BLaER1 (cell line): Measurements from ENCODE around the gene TLL2.

Experiments used
- H3K27ac ChIP-seq: shearing (Covaris generic); formaldehyde crosslinking; 2 replicates; pipeline ENCODE4 v1.8.1; 2022
- H3K27me3 ChIP-seq: shearing (Covaris generic); formaldehyde crosslinking; 2 replicates; pipeline ENCODE4 v1.8.1; 2022
- H3K36me3 ChIP-seq: shearing (Covaris generic); formaldehyde crosslinking; 2 replicates; pipeline ENCODE4 v1.8.1; 2022
- H3K4me1 ChIP-seq: shearing (Covaris generic); formaldehyde crosslinking; 2 replicates; pipeline ENCODE4 v1.8.1; 2022
- H3K4me2 ChIP-seq: shearing (Covaris generic); formaldehyde crosslinking; 2 replicates; pipeline ENCODE4 v1.8.1; 2022
- H3K4me3 ChIP-seq: shearing (Covaris generic); formaldehyde crosslinking; 2 replicates; pipeline ENCODE4 v1.8.1; 2022
- H3K9ac ChIP-seq: shearing (Covaris generic); formaldehyde crosslinking; 2 replicates; pipeline ENCODE4 v1.8.1; 2022
- H3K9me3 ChIP-seq: shearing (Covaris generic); formaldehyde crosslinking; 2 replicates; pipeline ENCODE4 v1.8.1; 2022
- H4K20me1 ChIP-seq: shearing (Covaris generic); formaldehyde crosslinking; 2 replicates; pipeline ENCODE4 v1.8.1; 2022
- Cebpa-rat ChIP-seq: shearing (Covaris generic); IDR thresholded peaks from 2 replicates; pipeline ENCODE4 v1.8.1; 2022

The TLL2 gene

DNA sequence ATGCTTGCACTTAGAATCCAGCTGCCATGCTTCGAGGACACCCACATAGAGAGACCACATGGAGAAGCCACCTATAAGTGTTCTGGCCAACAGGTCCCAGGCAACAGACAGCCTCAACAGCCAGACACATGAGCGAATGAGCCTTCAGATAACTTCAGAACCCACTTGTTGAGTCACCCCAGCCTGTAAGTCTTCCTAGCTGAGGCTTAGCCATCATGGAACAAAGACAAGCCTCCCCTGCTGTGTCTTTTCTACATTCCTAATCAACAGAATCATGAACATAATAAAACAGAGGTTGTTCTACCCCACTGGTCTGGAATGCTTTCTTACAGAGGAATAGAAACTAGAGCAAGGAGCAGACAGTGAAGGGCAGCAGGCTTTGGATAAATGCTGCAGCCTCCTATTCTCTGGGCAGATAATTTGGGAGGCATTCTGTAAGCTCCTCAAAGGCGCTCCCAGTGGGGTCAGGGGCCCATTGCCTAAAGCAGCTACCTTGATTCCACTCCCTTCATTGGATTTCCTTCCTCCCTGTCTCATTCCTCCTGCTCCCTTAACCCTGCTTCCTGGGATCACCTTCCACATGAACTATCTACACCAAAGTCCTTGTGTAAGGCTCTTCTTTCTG is 4.6 kb downstream of the TLL2 start:
- no peak overlapping the region for H3K27ac ChIP-seq
- H3K9me3 ChIP-seq = no peaks in the 10 kb centered on the region
- peaks cover 36% of the 10 kb centered on the region for H4K20me1 ChIP-seq
- H3K4me2 ChIP-seq = no peak overlapping the region
- no peak overlapping the region for H3K4me3 ChIP-seq
- peaks cover 17% of the 10 kb centered on the region for H3K4me1 ChIP-seq
- H3K27me3 ChIP-seq = peaks cover 36% of the 10 kb centered on the region
- no peaks in the 10 kb centered on the region for H3K36me3 ChIP-seq
- no peak for TF ChIP-seq Cebpa-rat
- no peak overlapping the region for H3K9ac ChIP-seq

DNA sequence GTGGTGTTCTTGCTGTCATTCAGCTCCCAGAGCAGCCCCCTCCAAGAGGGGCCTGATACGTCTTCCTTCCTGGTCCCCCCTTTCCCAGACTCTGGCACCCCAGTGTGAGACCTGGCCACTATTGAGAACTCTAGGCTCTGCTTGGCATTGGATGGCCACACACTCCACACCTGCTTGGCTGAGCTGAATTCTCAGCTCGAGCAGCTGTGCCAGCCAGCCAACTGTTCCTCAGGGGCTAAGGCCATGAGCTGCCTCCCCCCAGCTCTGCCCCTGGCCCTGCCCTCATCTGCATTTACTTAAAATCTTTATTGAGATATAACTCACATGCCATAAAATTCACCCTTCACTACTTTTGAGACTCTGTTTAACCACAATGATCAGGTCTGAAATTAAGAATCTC is 6.7 kb downstream of the TLL2 start:
- no peaks in the 10 kb centered on the region for H3K9me3 ChIP-seq
- no peak overlapping the region for H3K4me3 ChIP-seq
- H4K20me1 ChIP-seq = peaks cover 15% of the 10 kb centered on the region
- TF ChIP-seq Cebpa-rat = no peak
- no peak overlapping the region for H3K27ac ChIP-seq
- H3K4me2 ChIP-seq = no peak overlapping the region
- no peaks in the 10 kb centered on the region for H3K36me3 ChIP-seq
- no peaks in the 10 kb centered on the region; the same call in 1 of the 2 replicates for H3K4me1 ChIP-seq
- peaks cover 15% of the 10 kb centered on the region for H3K27me3 ChIP-seq
- no peak overlapping the region for H3K9ac ChIP-seq

DNA sequence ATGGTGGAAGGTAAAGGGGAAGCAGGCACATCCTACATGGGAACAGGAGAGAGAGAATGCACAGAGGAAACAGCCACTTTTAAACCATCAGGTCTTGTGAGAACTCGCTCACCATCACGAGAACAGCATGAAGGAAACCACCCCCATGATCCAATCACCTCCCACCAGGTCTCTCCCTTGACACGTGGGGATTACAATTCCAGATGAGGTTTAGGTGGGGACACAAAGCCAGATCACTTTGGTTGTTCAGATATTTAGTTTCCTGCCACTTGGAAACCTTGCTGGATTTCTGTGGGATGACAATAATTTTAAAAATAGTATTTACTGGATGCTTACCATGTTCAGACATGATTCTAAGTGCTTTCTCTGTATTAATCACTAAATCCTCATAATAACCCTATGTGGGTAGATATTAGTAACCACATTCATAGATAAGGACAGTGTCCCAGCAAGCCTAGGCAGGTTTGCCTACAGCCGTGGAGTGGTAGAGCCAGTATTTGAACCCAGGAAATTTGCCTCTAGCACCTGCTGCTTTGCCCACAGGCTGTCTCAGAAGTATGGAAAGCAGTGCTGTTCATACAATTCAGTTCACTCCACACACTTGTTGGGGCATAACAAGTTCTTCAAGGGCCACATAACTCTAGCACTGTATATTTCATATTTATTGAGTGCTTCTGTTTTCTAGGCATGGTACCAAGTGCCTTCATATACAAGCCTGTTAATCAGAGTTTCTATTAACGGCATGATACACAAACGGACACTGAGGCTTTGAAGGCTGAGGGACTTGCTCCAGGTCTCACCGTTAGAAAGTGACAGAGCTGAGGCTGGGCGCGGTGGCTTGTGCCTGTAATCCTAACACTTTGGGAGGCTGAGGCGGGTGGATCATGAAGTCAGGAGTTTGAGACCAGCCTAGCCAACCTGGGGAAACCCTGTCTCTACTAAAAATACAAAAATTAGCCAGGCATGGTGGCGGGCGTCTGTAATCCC is 8.3 kb downstream of the TLL2 start:
- H3K9ac ChIP-seq = no peak overlapping the region
- no peak overlapping the region for H3K4me3 ChIP-seq
- no peaks in the 10 kb centered on the region for H3K36me3 ChIP-seq
- H3K4me2 ChIP-seq = no peak overlapping the region
- no peak overlapping the region for H3K27ac ChIP-seq
- H3K4me1 ChIP-seq = no peaks in the 10 kb centered on the region; the same call in 1 of the 2 replicates
- no peaks in the 10 kb centered on the region for H3K27me3 ChIP-seq
- no peaks in the 10 kb centered on the region for H3K9me3 ChIP-seq
- H4K20me1 ChIP-seq = no peaks in the 10 kb centered on the region; the same call in 1 of the 2 replicates
- TF ChIP-seq Cebpa-rat = no peak

DNA sequence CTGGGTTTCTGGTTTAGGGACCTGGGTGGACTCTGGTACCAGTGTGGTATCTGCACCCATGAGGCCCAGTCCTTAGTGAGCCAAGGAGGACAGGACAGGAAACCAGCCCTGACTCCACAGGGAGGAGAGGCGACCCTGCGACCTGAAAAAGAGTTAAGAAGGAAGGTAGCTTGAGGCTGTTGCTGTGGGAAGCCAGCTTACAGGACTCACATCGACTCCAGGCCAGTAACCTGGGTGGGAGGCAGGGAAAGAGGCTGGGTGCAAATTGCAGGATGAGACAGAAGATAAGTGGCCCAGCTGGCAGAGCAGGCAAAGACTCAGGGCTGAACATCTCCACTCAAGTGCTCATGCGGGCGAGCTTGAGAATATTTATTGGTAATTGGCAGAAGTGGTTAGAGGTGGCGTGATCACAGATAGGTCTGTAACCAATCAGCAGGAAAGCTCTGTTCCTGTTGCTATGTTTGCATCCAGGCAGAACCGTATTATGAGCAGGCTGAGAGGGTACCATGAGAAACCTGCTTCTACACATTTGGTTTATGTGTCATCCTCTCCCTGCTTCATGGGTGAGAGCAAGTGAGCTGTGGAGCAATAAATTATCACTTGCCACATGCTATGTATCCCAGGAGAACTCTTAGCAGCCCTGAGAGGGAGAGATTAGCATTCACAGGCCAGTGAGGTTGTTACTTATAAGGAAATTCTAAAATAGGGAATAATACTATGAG is 11.0 kb downstream of the TLL2 start:
- Histone ChIP-seq H3K36me3 (no peaks in the 10 kb centered on the region), H3K4me1 (no peaks in the 10 kb centered on the region; the same call in 1 of the 2 replicates), H3K4me2 (no peak overlapping the region), H4K20me1 (no peaks in the 10 kb centered on the region), H3K4me3 (no peak overlapping the region), H3K27me3 (no peaks in the 10 kb centered on the region), H3K9me3 (no peaks in the 10 kb centered on the region), H3K27ac (no peak overlapping the region), H3K9ac (no peak overlapping the region)
- TF ChIP-seq Cebpa-rat = no peak

DNA sequence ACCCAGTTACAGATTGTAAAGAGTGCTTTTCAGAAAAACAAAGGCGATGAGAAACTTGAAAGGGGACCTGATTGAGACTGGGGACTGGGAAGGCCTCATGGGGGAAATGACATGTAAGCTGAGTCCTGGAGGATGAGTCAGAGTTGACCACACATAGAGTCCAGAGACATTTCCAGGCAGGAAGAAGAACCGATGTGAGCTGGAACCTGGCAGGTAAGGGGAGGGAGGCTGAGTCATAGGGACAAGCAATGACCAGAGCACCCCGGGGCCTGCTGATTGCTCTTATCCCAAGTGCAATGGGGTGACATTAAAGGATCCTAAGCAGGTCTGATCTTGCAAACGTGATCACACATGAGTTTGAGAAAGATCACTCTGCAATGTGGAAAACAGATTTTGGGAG is 11.7 kb downstream of the TLL2 start:
- Histone ChIP-seq H3K4me3 (no peak overlapping the region), H3K27ac (no peak overlapping the region), H3K4me1 (no peaks in the 10 kb centered on the region; the same call in 1 of the 2 replicates), H4K20me1 (no peaks in the 10 kb centered on the region), H3K9me3 (no peaks in the 10 kb centered on the region), H3K4me2 (no peak overlapping the region), H3K36me3 (no peaks in the 10 kb centered on the region), H3K27me3 (no peaks in the 10 kb centered on the region), H3K9ac (no peak overlapping the region)
- TF ChIP-seq Cebpa-rat = no peak

DNA sequence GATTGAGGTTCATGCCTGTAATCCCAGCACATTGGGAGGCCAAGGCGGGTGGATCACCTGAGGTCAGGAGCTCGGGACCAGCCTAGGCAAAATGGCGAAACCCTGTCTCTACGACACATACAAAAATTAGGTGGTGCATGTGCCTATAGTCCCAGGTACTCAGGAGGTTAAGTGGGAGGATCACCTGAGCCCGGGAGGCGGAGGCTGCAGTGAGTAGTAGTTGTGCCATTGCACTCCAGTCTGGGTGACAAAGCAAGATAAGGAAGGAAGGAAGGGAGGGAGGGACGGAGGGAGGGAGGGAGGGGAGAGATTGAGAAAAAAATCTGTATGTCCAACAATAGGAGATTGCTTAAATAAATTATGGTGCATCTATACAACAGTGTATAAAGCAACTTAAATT is 13.2 kb downstream of the TLL2 start:
- H3K36me3 ChIP-seq = no peaks in the 10 kb centered on the region
- H3K27ac ChIP-seq = no peak overlapping the region
- no peaks in the 10 kb centered on the region; the same call in 1 of the 2 replicates for H3K4me1 ChIP-seq
- no peaks in the 10 kb centered on the region for H4K20me1 ChIP-seq
- H3K4me3 ChIP-seq = no peak overlapping the region
- no peaks in the 10 kb centered on the region for H3K9me3 ChIP-seq
- no peak for TF ChIP-seq Cebpa-rat
- H3K9ac ChIP-seq = no peak overlapping the region
- no peaks in the 10 kb centered on the region for H3K27me3 ChIP-seq
- no peak overlapping the region for H3K4me2 ChIP-seq

DNA sequence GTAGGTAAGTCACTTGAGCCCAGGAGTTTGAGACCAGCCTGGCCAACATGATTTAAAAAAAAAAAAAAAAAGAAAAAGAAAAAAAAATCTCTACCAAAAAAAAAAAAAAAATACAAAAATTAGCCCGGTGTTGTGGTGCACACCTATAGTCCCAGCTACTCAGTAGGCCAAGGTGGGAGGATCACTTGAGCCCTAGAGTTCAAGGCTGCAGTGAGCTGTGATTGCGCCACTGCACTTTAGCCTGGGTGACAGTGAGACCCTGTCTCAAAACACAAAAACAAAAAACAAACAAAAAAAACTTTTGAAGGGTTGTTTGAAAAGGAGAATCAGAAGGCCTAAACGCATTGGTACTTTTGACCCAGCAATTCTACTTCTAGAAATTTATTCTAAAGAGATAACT is 13.7 kb downstream of the TLL2 start:
- H3K4me1 ChIP-seq = no peaks in the 10 kb centered on the region; the same call in 1 of the 2 replicates

DNA sequence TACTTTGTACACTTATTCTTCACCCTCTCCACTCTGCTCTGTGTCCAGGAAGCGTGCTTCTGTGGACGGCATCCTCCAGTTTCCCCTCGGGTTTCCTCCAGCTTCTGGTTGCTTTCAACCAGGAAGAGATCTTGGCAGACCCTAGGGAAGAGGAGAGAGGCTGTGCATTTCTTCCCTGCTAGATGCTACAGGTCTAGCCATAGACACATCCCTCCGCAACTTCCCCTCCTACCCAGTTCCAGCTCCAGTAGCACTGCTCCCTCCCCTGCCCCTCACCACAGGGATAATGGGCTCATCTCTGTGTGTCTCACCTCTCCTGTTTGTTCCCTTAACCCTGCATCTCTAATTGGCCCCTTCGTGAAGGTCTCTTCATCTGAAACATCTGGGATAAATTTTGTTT is 16.3 kb downstream of the TLL2 start:
- TF ChIP-seq Cebpa-rat = no peak
- Histone ChIP-seq H3K9me3 (no peaks in the 10 kb centered on the region), H3K4me3 (no peak overlapping the region), H3K9ac (no peak overlapping the region), H4K20me1 (no peaks in the 10 kb centered on the region; the same call in 1 of the 2 replicates), H3K4me2 (no peak overlapping the region), H3K4me1 (no peaks in the 10 kb centered on the region), H3K27ac (no peak overlapping the region), H3K27me3 (no peaks in the 10 kb centered on the region), H3K36me3 (no peaks in the 10 kb centered on the region)

More for the DNA sequence above, 13.7 kb downstream of the TLL2 start:
- Histone ChIP-seq H3K4me2 (no peak overlapping the region), H4K20me1 (no peaks in the 10 kb centered on the region), H3K36me3 (no peaks in the 10 kb centered on the region), H3K27me3 (no peaks in the 10 kb centered on the region), H3K4me3 (no peak overlapping the region), H3K9ac (no peak overlapping the region), H3K27ac (no peak overlapping the region), H3K9me3 (no peaks in the 10 kb centered on the region)
- no peak for TF ChIP-seq Cebpa-rat

DNA sequence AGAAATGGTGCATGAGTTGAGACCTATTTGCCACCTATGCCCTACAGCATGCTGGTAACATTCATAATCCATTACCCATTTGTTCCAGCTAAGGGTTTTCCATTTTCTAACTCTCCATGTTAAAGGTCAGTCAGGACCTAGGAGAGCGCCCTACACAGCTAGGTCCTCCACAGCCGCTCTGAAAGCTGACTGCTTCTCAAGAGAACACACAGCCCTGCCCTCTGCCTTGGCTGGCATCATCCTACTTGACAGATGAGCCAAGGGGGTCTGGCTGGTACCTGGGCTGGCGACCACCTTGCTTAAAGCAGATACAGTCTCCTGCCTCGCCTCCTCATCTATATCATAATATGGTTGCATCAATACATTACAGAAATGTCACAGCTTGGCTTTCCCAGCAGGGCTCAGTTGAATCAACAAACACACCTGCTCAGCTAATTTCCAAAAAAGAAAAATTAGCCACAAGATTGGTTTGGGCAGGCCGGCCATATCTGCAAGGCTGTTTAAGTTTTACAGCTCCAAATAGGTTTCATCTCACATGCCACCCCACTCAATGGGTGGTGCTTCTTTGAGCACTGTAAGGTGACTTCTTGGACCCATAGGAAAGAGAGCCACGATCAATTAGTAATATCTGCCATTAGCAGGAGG is 17.3 kb downstream of the TLL2 start:
- no peak overlapping the region for H3K9ac ChIP-seq
- TF ChIP-seq Cebpa-rat = no peak
- no peak overlapping the region for H3K27ac ChIP-seq
- H3K4me1 ChIP-seq = no peaks in the 10 kb centered on the region
- H4K20me1 ChIP-seq = no peaks in the 10 kb centered on the region; the same call in 1 of the 2 replicates
- H3K9me3 ChIP-seq = no peaks in the 10 kb centered on the region
- H3K36me3 ChIP-seq = no peaks in the 10 kb centered on the region
- H3K4me2 ChIP-seq = no peak overlapping the region
- H3K27me3 ChIP-seq = no peaks in the 10 kb centered on the region
- no peak overlapping the region for H3K4me3 ChIP-seq
